ENCODE data around the gene MRPL20.
"Not testable (repeated sequence)": the region's sequence is repeated elsewhere in the genome, so short reads cannot be mapped to it uniquely, and the experiment has no call there.

The MRPL20 gene

DNA sequence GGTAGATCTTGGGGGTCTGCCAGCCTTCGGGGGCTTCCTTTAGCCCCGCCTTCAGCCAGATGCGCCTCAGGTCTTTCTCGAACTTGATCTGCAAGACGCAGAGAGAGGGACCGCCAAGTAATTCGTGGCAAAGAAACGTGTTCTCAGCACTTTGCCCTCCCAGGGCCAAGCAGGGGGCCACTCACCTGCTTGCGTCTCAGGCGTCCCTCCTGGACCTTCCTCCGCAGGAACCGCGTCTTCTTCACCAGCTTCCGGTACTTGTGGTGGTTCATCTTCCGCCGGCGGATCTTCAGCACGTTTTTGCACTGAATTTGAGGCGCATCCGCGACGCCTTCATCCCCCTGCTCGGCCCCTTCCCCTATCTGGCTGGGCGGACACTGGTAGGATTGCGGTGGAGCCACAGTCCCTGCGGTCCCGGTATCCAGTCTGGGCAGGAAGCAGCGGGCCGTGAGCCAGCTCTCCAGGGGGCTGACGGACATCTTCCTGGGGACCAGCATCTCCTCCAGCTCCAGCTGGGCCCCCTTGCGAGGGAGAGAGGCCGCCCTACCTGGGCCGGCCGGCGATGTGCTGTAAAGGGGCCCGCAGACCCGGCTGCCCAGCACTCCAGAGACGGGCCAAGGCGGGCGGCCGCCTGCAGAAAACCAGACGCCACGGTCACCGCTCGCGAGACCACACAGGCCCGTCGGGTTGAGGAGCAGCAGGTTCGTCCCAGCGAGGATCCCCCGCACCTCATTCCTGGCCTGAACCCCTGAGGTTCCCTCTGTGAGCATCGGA, 33.1 kb downstream of the MRPL20 start:
- peaks cover 8 to 19% of the 10 kb centered on the region in 2 donors for H3K4me1 ChIP-seq (ENCODE audit: control insufficient read depth in 2 of 2, insufficient read depth in 2 of 2, low read length in 2 of 2)
- H3K9ac ChIP-seq (ENCODE audit: low read depth in 1 of 2, low read length in 2 of 2) = peak overlapping the region; percentile 89 to 91
- H3K9me3 ChIP-seq (ENCODE audit: control insufficient read depth in 2 of 2, low read length in 2 of 2) = no peaks in the 10 kb centered on the region
- peak overlapping the region; percentile 88 to 90 for H3K27ac ChIP-seq (ENCODE audit: low read depth in 2 of 2, low read length in 2 of 2)
- H3K36me3 ChIP-seq (ENCODE audit: control insufficient read depth in 2 of 2, insufficient read depth in 2 of 2, low read length in 2 of 2) = peaks cover 3 to 6% of the 10 kb centered on the region in 2 donors
- H3K4me3 ChIP-seq (ENCODE audit: low read length in 2 of 2) = peak overlapping the region; percentile 81 to 89
- H3K27me3 ChIP-seq (ENCODE audit: control insufficient read depth in 2 of 2, insufficient read depth in 2 of 2, low read length in 2 of 2) = no peaks in the 10 kb centered on the region

DNA sequence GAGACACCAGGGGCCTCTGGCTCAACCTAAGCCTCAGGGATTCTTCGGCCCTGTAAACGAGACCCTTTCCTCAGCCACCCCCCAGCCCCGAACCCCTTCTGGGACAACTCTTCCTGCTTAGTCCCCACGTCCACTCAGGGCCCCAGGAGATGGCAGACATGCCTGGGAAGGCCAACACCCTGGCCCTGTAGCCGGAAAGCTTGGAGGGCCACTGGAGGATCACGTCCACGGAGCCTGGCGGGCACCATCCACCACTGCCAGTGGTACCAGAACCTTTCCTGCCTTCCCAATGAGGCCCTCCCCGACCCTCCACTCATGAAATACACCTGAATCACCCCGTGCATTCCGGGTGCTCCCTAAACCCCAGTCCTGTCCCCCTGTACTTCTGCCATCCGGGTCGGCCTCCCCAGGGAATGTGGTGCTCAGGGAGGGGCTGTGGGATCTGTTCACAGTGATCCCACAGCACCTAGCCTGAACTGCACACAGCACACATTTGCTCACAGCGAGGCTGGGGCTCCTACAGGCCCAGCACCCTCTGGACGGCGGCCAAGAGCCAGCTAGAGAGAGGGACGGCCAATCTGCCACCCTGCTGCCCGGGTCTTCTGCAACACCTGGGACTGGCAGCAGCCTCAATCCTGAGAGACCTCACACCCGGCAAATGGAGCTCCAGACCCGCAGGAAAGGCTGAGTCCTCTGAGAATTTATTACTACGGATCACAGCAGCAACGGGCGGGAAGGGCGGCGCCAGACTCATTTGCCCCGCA, 33.9 kb downstream of the MRPL20 start:
- Histone ChIP-seq H3K36me3 (ENCODE audit: control insufficient read depth in 2 of 2, insufficient read depth in 2 of 2, low read length in 2 of 2) (peaks cover 3 to 6% of the 10 kb centered on the region in 2 donors), H3K27ac (ENCODE audit: low read depth in 2 of 2, low read length in 2 of 2) (no peak overlapping the region), H3K9ac (ENCODE audit: low read depth in 1 of 2, low read length in 2 of 2) (no peak overlapping the region), H3K4me1 (ENCODE audit: control insufficient read depth in 2 of 2, insufficient read depth in 2 of 2, low read length in 2 of 2) (peaks cover 8 to 19% of the 10 kb centered on the region in 2 donors), H3K9me3 (ENCODE audit: control insufficient read depth in 2 of 2, low read length in 2 of 2) (no peaks in the 10 kb centered on the region), H3K4me3 (ENCODE audit: low read length in 2 of 2) (no peak overlapping the region), H3K27me3 (ENCODE audit: control insufficient read depth in 2 of 2, insufficient read depth in 2 of 2, low read length in 2 of 2) (no peaks in the 10 kb centered on the region)

DNA sequence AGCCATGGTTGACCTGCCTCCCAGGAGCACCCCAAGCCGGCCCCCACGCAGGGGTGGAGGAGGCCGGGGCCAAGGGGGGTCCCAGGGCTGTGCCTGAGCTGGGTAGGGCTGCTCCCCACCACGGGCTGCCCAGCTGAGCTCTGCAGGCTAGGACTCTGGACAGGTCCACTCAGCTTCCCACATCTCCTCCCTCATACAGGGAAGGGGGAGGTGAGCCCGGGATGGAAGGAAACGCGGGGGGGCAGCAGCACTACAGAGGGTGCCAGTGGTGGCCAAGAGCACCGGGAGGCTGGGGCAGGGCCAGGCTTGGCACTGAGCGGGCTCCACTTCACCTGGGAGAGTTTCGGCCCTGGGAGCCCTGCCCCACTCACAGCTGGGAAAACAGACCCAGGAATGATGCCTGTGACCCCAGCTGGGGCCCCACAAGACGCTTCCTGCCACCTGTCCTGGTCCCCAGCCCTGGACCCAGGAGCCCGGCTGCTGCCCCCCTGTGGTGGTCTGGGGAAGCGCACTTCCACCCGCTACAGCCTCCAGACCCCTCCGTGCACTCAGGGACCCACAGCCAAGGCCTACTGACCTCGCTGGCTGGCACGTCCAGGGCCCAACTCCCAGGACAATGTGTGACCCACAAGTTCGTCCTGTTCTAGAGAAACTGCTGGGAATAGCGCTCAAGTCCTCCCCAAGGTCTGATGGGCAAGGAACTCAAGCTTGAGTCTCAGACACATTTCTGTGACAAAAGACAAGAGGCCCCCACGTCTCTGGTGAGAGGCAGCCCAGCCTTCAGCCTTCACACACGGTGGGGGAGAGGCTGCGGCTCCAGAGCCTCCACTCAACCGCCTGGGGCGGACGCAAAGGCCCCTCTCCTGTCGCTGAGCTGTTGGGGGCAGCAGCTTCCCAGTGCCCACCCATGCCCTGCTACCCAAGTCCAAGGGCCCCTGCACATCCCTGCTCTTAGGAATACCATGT, 35.1 kb downstream of the MRPL20 start:
- Histone ChIP-seq H3K4me3 (ENCODE audit: low read length in 2 of 2) (no peak overlapping the region), H3K36me3 (ENCODE audit: control insufficient read depth in 2 of 2, insufficient read depth in 2 of 2, low read length in 2 of 2) (peaks cover 3 to 6% of the 10 kb centered on the region in 2 donors), H3K4me1 (ENCODE audit: control insufficient read depth in 2 of 2, insufficient read depth in 2 of 2, low read length in 2 of 2) (peaks cover 8 to 19% of the 10 kb centered on the region in 2 donors), H3K27ac (ENCODE audit: low read depth in 2 of 2, low read length in 2 of 2) (no peak overlapping the region), H3K9me3 (ENCODE audit: control insufficient read depth in 2 of 2, low read length in 2 of 2) (no peaks in the 10 kb centered on the region), H3K9ac (ENCODE audit: low read depth in 1 of 2, low read length in 2 of 2) (no peak overlapping the region), H3K27me3 (ENCODE audit: control insufficient read depth in 2 of 2, insufficient read depth in 2 of 2, low read length in 2 of 2) (no peaks in the 10 kb centered on the region)

DNA sequence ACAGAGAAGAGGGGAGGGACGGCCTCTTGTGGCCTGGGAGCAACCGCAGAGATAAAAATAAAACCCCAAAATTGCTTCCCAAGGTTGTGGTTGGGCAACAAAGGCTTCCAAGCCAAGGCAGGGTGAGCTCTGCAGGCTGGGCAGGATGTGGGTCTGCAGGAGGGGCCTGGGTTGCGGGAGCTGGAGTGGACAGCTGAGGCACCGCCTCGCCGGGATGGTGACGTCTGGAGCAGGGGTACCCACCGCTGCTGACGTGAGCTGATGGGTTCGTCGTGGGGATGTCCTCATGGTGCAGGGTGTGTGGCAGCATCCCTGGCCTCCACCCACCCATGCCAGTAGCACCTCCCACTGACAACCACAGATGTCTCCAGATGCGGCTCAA, 35.7 kb downstream of the MRPL20 start:
- Histone ChIP-seq H3K27me3 (ENCODE audit: control insufficient read depth in 2 of 2, insufficient read depth in 2 of 2, low read length in 2 of 2) (no peaks in the 10 kb centered on the region), H3K27ac (ENCODE audit: low read depth in 2 of 2, low read length in 2 of 2) (no peak overlapping the region), H3K4me1 (ENCODE audit: control insufficient read depth in 2 of 2, insufficient read depth in 2 of 2, low read length in 2 of 2) (peaks cover 8 to 19% of the 10 kb centered on the region in 2 donors), H3K9me3 (ENCODE audit: control insufficient read depth in 2 of 2, low read length in 2 of 2) (no peaks in the 10 kb centered on the region), H3K4me3 (ENCODE audit: low read length in 2 of 2) (no peak overlapping the region), H3K9ac (ENCODE audit: low read depth in 1 of 2, low read length in 2 of 2) (no peak overlapping the region), H3K36me3 (ENCODE audit: control insufficient read depth in 2 of 2, insufficient read depth in 2 of 2, low read length in 2 of 2) (peaks cover 3 to 6% of the 10 kb centered on the region in 2 donors)

DNA sequence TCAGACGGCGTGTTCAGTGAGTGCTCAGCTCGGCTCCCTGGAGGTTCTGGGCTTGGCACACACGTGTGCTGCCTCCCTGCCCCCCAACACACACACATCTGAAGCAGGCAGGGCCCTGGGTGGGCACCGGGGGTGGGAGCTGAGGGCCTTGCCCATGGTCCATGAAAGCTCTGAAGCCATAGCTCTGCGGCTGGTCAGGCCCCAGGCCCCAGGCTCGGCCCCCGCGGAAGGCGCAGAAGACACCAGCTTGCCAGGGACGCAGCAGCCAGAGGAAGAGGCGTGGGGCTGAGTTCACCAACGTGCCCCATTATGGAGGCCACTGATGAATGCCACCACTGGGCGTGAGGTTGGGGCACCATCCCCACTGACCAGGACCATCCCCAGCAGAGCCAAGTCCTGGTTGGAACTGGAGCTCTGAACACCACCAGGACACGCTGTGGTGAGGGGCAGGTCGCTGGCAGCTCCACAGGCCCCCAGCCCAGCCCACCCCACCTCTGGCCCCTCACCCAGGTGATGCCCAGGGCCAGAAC, 36.3 kb downstream of the MRPL20 start:
- no peak overlapping the region for H3K27ac ChIP-seq (ENCODE audit: low read depth in 2 of 2, low read length in 2 of 2)
- no peak overlapping the region for H3K9ac ChIP-seq (ENCODE audit: low read depth in 1 of 2, low read length in 2 of 2)
- peaks cover 3 to 6% of the 10 kb centered on the region in 2 donors for H3K36me3 ChIP-seq (ENCODE audit: control insufficient read depth in 2 of 2, insufficient read depth in 2 of 2, low read length in 2 of 2)
- peaks cover 8 to 19% of the 10 kb centered on the region in 2 donors for H3K4me1 ChIP-seq (ENCODE audit: control insufficient read depth in 2 of 2, insufficient read depth in 2 of 2, low read length in 2 of 2)
- H3K27me3 ChIP-seq (ENCODE audit: control insufficient read depth in 2 of 2, insufficient read depth in 2 of 2, low read length in 2 of 2) = no peaks in the 10 kb centered on the region
- no peak overlapping the region for H3K4me3 ChIP-seq (ENCODE audit: low read length in 2 of 2)
- H3K9me3 ChIP-seq (ENCODE audit: control insufficient read depth in 2 of 2, low read length in 2 of 2) = no peaks in the 10 kb centered on the region

DNA sequence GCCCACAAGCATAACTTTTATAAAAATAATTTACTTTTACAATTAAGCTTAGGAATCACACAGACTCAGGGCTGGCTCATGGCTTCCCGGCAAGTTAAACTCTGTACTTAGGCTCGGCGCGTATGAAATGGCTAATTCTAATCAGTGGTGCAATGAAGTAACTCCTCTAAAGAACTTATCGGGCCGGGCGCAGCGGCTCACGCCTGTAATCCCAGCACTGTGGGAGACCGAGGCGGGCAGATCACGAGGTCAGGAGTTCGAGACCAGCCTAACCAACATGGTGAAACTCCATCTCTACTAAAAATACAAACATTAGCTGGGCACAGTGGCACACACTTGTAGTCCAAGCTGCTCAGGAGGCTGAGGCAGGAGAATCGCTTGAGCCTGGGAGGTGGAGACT, 37.0 kb downstream of the MRPL20 start:
- not testable (repeated sequence) for H3K36me3 ChIP-seq (ENCODE audit: control insufficient read depth in 2 of 2, insufficient read depth in 2 of 2, low read length in 2 of 2); H3K4me3 ChIP-seq (ENCODE audit: low read length in 2 of 2); H3K27me3 ChIP-seq (ENCODE audit: control insufficient read depth in 2 of 2, insufficient read depth in 2 of 2, low read length in 2 of 2); H3K9ac ChIP-seq (ENCODE audit: low read depth in 1 of 2, low read length in 2 of 2); H3K9me3 ChIP-seq (ENCODE audit: control insufficient read depth in 2 of 2, low read length in 2 of 2); H3K27ac ChIP-seq (ENCODE audit: low read depth in 2 of 2, low read length in 2 of 2)
- peaks cover 8 to 19% of the 10 kb centered on the region in 2 donors for H3K4me1 ChIP-seq (ENCODE audit: control insufficient read depth in 2 of 2, insufficient read depth in 2 of 2, low read length in 2 of 2)

DNA sequence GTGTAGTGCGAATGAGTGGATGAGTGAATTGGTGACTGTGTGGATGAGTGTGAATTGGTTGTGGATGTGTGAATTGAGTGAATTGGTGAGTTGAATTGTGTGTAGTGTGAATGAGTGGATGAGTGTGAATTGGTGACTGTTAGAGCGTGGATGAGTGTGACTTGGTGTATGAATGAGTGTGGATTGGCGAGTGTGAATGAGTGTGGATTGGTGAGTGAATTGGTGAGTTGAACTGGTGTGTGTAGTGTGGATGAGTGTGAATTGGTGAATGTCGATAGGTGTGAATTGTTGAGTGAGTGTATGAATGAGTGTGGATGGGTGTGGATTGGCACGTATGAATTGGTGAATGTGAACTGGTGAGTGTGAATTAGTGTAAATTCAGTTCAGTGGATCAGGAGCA, 39.8 kb downstream of the MRPL20 start:
- Histone ChIP-seq H3K36me3 (ENCODE audit: control insufficient read depth in 2 of 2, insufficient read depth in 2 of 2, low read length in 2 of 2) (no peaks in the 10 kb centered on the region), H3K27me3 (ENCODE audit: control insufficient read depth in 2 of 2, insufficient read depth in 2 of 2, low read length in 2 of 2) (no peaks in the 10 kb centered on the region), H3K4me3 (ENCODE audit: low read length in 2 of 2) (no peak overlapping the region), H3K27ac (ENCODE audit: low read depth in 2 of 2, low read length in 2 of 2) (no peak overlapping the region), H3K4me1 (ENCODE audit: control insufficient read depth in 2 of 2, insufficient read depth in 2 of 2, low read length in 2 of 2) (peaks cover 0 to 7% of the 10 kb centered on the region in 2 donors), H3K9me3 (ENCODE audit: control insufficient read depth in 2 of 2, low read length in 2 of 2) (no peaks in the 10 kb centered on the region), H3K9ac (ENCODE audit: low read depth in 1 of 2, low read length in 2 of 2) (no peak overlapping the region)

DNA sequence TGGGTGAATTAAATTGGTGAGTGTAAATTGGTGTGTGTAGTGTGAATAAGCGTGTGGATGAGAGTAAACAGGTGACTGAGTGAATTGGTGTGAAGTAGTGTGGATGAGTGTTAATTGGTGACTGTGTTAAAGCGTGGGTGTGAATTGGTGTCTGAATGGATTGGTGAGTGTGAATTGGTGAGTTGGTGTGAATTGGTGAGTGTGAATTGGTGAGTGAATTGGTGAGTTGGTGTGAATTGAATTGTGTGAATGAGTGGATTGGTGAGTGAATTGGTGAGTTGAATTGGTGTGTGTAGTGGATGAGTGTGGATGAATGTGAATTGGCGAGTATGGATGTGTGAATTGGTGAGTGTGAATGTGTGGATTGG, 40.4 kb downstream of the MRPL20 start:
- no peak overlapping the region for H3K9ac ChIP-seq (ENCODE audit: low read depth in 1 of 2, low read length in 2 of 2)
- no peak overlapping the region for H3K27ac ChIP-seq (ENCODE audit: low read depth in 2 of 2, low read length in 2 of 2)
- H3K4me3 ChIP-seq (ENCODE audit: low read length in 2 of 2) = no peak overlapping the region
- peaks cover 0 to 2% of the 10 kb centered on the region in 2 donors for H3K27me3 ChIP-seq (ENCODE audit: control insufficient read depth in 2 of 2, insufficient read depth in 2 of 2, low read length in 2 of 2)
- H3K36me3 ChIP-seq (ENCODE audit: control insufficient read depth in 2 of 2, insufficient read depth in 2 of 2, low read length in 2 of 2) = no peaks in the 10 kb centered on the region
- H3K4me1 ChIP-seq (ENCODE audit: control insufficient read depth in 2 of 2, insufficient read depth in 2 of 2, low read length in 2 of 2) = peaks cover 0 to 5% of the 10 kb centered on the region in 2 donors
- no peaks in the 10 kb centered on the region for H3K9me3 ChIP-seq (ENCODE audit: control insufficient read depth in 2 of 2, low read length in 2 of 2)

DNA sequence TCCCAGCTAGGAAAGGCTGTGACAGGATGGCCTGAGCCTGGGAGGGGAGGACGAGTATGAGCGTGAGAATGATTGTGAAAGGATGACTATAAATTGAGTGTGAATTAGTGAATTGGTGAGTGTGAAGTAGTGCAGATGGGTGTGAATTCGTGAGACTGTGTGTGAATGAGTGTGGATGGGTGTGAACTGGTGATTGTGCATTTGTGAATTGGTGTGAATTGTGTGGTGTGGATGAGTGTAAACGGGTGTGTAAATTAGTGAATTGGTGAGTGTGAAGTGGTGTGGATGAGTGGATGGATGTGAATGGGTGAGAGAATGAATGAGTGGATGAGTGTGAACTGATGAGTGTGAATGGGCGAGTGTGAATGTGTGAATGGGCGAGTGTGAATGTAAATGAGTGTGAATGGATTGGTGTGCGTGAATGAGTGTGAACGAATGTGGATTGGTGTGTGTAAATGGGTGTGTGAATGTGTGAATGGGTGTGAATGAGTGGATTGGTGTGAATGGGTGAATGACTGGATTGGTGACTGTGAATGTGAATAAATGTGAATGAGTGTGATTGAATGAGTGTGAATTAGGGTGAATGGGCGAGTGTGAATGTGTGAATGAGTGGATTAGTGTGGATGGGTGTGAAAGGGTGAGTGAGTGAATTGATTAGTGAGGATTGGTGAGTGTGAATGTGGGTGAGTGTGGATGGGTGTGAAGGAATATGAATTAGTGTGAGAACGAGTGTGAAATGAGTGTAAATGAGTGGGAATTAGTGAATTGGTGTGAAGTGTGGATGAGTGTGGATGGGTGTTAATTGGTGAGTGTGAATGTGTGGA, 41.0 kb downstream of the MRPL20 start:
- Histone ChIP-seq H3K27ac (ENCODE audit: low read depth in 2 of 2, low read length in 2 of 2) (no peak overlapping the region), H3K36me3 (ENCODE audit: control insufficient read depth in 2 of 2, insufficient read depth in 2 of 2, low read length in 2 of 2) (no peaks in the 10 kb centered on the region), H3K9ac (ENCODE audit: low read depth in 1 of 2, low read length in 2 of 2) (no peak overlapping the region), H3K9me3 (ENCODE audit: control insufficient read depth in 2 of 2, low read length in 2 of 2) (no peaks in the 10 kb centered on the region), H3K27me3 (ENCODE audit: control insufficient read depth in 2 of 2, insufficient read depth in 2 of 2, low read length in 2 of 2) (peaks cover 1 to 2% of the 10 kb centered on the region in 2 donors), H3K4me1 (ENCODE audit: control insufficient read depth in 2 of 2, insufficient read depth in 2 of 2, low read length in 2 of 2) (peaks cover 0 to 2% of the 10 kb centered on the region in 2 donors), H3K4me3 (ENCODE audit: low read length in 2 of 2) (no peak overlapping the region)

All from mucosa of rectum (tissue), 2 donors.